HUES48 (cell line): Measurements from ENCODE around the gene PHF20.
"Not testable (repeated sequence)": the region's sequence is repeated elsewhere in the genome, so short reads cannot be mapped to it uniquely, and the experiment has no call there.

Experiments used
- H3K27ac ChIP-seq: one replicate; pipeline ENCODE4 v1.7.0; 2013; ENCODE audit warnings: low read depth, low read length, inconsistent platforms
- H3K27me3 ChIP-seq: 2 replicates; pipeline ENCODE4 v1.6.1; 2013; ENCODE audit warnings: mild to moderate bottlenecking, low read length; ENCODE audit not compliant: control insufficient read depth, insufficient read depth
- H3K36me3 ChIP-seq: 2 replicates; pipeline ENCODE4 v1.6.1; 2013; ENCODE audit warnings: low read length; ENCODE audit not compliant: control insufficient read depth, insufficient read depth
- H3K4me1 ChIP-seq: 2 replicates; pipeline ENCODE4 v1.6.1; 2013; ENCODE audit warnings: mild to moderate bottlenecking, low read length; ENCODE audit not compliant: control insufficient read depth, insufficient read depth
- H3K4me3 ChIP-seq: 2 replicates; pipeline ENCODE4 v1.5.1; 2013; ENCODE audit warnings: mild to moderate bottlenecking, low read depth, low read length
- H3K9ac ChIP-seq: 2 replicates; pipeline ENCODE4 v1.6.1; 2013; ENCODE audit warnings: mild to moderate bottlenecking, low read depth, low read length, moderate library complexity
- H3K9me3 ChIP-seq: 2 replicates; pipeline ENCODE4 v1.6.1; 2013; ENCODE audit warnings: low read length; ENCODE audit not compliant: control insufficient read depth, insufficient read depth

Gene PHF20

DNA sequence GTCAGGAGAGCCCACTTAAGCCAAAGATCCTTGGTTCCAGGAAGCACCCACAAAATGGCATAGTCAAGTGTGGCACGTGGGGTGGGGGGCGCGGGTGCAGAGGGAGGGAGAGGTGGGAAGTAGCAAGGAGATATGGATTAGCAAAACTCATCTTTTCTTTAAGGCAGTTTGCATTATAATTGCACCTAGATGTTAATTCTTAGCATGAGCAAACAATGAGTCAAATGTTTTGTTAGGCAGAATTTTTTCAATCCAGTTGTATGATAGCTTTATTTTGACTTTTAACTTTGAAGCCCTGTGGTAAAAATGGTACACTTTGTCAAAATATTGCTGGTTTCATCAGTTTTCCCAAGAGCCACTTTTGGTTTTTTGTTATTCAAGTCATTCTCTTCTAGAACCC lies 167.4 kb downstream of the PHF20 start:
- Histone ChIP-seq H3K4me3 (no peak overlapping the region), H3K36me3 (peaks cover 48% of the 10 kb centered on the region), H3K4me1 (peaks cover 16% of the 10 kb centered on the region), H3K9me3 (no peaks in the 10 kb centered on the region), H3K9ac (no peak overlapping the region), H3K27ac (no peak overlapping the region), H3K27me3 (no peaks in the 10 kb centered on the region)

DNA sequence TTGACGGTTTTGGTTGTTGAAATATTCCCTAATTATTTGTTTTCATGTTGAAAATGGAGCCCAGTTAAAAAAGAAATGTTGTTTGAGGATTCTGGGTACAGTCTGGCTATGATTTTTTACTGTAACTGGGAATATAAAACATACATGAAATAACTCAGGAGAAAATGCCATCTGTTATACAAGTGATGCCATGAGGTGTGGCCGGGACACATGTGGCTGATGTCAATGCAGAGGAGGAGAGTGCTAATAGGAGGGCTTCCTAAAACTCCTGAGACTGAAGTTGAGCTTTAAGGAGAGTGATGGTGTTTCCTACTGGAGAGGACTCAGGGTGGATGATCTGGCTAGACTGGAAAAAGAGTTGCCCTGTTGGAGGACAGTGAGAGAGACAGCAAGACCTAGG lies 169.8 kb downstream of the PHF20 start:
- peaks cover 57% of the 10 kb centered on the region for H3K36me3 ChIP-seq
- H3K27ac ChIP-seq: no peak overlapping the region
- H3K27me3 ChIP-seq: no peaks in the 10 kb centered on the region
- no peak overlapping the region for H3K4me3 ChIP-seq
- H3K9ac ChIP-seq: no peak overlapping the region
- no peaks in the 10 kb centered on the region for H3K9me3 ChIP-seq
- H3K4me1 ChIP-seq: peaks cover 9% of the 10 kb centered on the region

DNA sequence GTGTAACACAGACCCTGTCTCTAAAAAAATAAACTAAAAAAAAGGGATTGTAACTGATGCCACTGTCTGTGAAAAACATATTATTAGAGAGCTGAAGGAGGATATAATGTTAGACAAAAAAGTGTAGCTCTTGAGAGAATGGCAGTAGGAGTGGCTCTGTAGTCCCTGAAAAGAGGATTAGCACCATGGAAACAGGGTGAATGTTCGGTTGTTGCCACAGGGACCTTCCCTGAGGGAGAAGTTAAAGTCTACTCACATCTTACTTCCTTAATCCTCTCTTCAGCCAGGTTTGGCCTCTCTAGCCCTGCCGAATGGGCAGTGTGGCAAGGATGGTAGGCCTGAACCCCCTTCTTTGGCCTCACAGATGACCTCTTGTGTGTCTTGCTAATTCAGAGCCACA lies 170.4 kb downstream of the PHF20 start:
- no peak overlapping the region for H3K27ac ChIP-seq
- no peaks in the 10 kb centered on the region for H3K27me3 ChIP-seq
- H3K36me3 ChIP-seq: peaks cover 54% of the 10 kb centered on the region

DNA sequence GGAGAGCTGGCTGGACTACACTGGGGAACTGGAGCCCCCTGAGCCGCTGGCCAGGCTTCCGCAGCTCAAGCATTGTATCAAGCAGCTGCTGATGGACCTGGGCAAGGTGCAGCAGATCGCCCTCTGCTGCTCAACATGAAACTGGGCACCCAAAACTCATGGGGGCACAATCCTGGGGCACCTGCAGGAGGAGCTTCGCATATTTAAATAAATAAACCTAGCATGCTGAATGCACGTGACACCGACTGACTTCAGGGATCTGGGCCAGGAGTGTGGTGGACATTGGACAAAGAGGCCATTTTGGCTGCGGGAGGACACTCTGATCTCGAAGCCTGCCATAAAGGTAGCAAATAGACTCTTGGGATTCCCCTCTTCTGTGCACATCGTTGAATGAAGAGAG lies 175.7 kb downstream of the PHF20 start:
- H3K4me1 ChIP-seq: peaks cover 2% of the 10 kb centered on the region
- no peaks in the 10 kb centered on the region for H3K27me3 ChIP-seq
- H3K9ac ChIP-seq: no peak overlapping the region
- no peak overlapping the region for H3K4me3 ChIP-seq
- H3K9me3 ChIP-seq: no peaks in the 10 kb centered on the region
- no peak overlapping the region for H3K27ac ChIP-seq
- peaks cover 33% of the 10 kb centered on the region for H3K36me3 ChIP-seq

More for the DNA sequence above, 170.4 kb downstream of the PHF20 start:
- Histone ChIP-seq H3K9me3 (no peaks in the 10 kb centered on the region), H3K4me3 (no peak overlapping the region), H3K9ac (no peak overlapping the region), H3K4me1 (peaks cover 9% of the 10 kb centered on the region)

DNA sequence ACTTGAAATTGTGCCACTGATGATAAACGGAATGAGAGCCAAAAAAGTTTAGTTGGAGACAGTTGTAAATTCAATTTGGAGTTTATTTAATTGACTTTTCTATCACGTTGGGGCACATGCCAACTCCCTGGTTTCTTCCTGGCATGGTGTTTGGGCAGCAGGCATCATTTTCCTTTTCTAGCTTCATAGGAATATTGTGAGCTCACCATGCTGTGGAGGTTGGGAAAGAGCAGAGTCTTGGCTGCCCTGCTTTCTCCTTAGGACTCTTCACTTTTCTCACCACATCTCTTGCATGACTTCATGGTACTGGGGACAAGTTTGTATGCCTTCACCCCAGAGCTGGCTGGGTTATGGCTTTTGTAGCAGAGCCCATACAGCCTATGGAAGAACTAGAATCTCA lies 176.1 kb downstream of the PHF20 start:
- Histone ChIP-seq H3K27me3 (no peaks in the 10 kb centered on the region), H3K36me3 (peaks cover 32% of the 10 kb centered on the region), H3K27ac (no peak overlapping the region), H3K4me3 (no peak overlapping the region), H3K4me1 (peaks cover 6% of the 10 kb centered on the region), H3K9ac (no peak overlapping the region), H3K9me3 (no peaks in the 10 kb centered on the region)

DNA sequence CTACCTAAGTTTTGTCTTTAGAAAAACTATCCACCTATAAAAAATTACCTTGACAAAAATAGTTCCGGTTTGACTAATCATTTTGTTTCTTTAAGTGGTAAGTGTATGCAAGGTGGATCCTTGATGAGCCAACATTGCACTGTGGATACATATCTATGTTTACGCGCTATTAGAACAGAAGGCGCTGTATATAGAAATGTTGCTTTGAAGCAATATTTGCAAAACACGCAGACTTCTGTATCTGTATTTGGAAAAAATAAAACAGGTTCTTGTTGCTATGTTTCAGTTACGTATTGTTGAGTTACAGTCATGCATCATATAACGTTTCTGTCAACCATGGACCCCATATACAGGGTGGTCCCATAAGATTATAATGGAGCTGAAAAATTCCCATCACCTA lies 178.3 kb downstream of the PHF20 start:
- no peak overlapping the region for H3K4me3 ChIP-seq
- peaks cover 11% of the 10 kb centered on the region for H3K4me1 ChIP-seq
- peaks cover 19% of the 10 kb centered on the region for H3K36me3 ChIP-seq
- H3K9ac ChIP-seq: no peak overlapping the region
- no peaks in the 10 kb centered on the region for H3K27me3 ChIP-seq
- no peak overlapping the region for H3K27ac ChIP-seq
- no peaks in the 10 kb centered on the region for H3K9me3 ChIP-seq

DNA sequence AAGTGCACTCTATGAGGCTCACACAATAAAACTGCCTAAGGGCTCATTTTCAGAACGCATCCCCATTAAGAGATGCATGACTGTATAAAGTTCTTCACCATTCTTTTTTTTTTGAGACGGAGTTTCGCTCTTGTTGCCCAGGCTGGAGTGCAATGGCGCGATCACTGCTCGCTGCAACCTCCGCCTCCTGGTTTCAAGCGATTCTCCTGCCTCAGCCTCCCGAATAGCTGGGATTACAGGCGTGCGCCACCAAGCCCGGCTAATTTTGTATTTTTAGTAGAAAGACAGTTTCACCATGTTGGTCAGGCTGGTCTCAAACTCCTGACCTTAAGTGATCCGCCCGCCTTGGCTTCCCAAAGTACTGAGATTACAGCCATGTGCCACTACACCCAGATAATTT lies 180.3 kb downstream of the PHF20 start:
- H3K4me1 ChIP-seq: peaks cover 15% of the 10 kb centered on the region
- H3K9me3 ChIP-seq, H3K27me3 ChIP-seq, H3K9ac ChIP-seq, H3K27ac ChIP-seq: not testable (repeated sequence)
- peaks cover 12% of the 10 kb centered on the region for H3K36me3 ChIP-seq
- H3K4me3 ChIP-seq: peak overlapping the region; percentile 98; the same call in 1 of the 2 replicates

DNA sequence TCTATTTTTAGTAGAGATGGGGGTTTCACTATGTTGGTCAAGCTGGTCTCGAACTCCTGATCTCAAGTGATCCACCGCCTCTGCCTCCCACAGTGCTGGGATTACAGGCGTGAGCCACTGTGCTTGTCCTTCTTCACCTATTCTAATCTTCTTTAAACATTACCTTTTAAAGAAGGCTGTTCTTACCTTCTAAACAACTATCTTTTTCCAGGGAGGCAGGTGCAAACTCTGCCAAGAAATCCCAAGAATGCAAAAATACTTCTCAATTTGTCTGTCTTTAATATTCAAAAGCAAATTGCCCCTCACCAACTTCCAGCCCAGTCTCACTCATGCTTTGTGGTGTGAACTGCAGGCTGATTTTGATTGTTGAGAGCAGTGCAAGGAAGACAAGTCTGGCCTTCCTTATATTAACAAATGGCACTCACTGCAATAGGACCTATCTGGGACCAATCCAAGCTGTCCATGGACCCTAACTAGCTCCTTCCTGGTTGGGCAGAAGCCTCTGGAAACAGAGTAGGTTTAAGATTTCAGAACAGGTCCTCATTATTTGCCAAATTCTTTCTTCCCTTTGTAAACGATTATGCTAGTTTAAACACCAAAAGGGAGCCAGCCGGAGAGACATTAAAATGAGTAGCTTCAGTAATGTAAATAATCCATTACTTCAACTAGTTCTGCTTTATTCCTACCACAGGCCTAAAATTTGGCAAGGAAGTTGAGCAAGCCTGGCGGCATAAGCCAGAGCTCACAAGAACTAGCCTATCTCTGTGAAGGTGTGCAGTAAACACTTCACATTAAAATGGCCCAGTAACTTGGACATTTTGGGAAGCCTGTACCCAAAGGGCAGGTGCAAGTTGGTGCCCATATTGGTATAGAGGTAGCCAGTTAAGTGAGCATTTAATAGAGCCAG lies 180.9 kb downstream of the PHF20 start:
- peaks cover 10% of the 10 kb centered on the region for H3K36me3 ChIP-seq
- peak overlapping the region; percentile 98 for H3K4me3 ChIP-seq
- no peaks in the 10 kb centered on the region for H3K9me3 ChIP-seq
- H3K4me1 ChIP-seq: peaks cover 15% of the 10 kb centered on the region
- H3K27me3 ChIP-seq: no peaks in the 10 kb centered on the region
- H3K9ac ChIP-seq: peak overlapping the region; percentile 99
- peak overlapping the region; percentile 100 for H3K27ac ChIP-seq

DNA sequence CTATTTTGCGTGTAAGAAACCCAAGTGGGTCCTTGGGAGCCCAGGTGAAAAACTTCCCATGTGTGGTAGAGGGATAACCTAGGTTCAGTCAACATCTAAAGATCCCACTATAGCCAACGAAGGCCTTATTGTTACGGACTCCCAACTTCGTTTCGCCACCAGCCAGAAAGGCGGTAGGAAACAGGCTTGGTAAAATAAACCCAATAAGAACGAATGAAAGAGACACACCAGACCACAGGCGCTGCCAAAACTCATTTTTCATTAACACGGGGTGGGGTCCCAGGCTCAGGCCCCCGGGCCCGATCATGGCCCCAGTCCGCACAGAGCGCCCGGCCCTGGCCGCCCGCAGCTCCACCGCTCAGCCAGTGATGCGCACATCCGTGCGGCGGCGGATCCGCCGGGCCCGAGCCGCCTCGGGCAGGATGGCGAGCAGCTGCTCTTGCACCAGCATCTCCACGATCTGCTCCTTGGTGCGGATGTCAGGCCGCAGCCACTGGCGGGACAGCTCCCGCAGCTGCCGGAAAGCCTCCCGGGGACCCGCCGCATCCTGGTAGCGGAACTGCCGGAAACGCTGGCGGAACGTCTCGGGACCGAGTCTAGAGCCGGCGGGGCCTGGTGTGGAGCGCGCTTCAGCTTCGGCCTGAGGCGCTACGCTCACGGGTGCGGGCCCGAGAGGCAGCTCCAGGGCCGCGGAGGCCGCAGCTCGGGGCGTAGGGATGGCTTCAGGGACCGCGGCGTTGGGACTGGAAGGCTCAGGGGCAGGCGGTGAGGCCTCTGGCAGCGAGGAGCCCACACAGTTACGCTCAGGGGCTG lies 181.8 kb downstream of the PHF20 start:
- Histone ChIP-seq H3K27me3 (no peaks in the 10 kb centered on the region), H3K27ac (peak overlapping the region; percentile 100), H3K9me3 (no peaks in the 10 kb centered on the region), H3K4me3 (peak overlapping the region; percentile 98), H3K4me1 (peaks cover 15% of the 10 kb centered on the region), H3K9ac (peak overlapping the region; percentile 99), H3K36me3 (peaks cover 1% of the 10 kb centered on the region)

DNA sequence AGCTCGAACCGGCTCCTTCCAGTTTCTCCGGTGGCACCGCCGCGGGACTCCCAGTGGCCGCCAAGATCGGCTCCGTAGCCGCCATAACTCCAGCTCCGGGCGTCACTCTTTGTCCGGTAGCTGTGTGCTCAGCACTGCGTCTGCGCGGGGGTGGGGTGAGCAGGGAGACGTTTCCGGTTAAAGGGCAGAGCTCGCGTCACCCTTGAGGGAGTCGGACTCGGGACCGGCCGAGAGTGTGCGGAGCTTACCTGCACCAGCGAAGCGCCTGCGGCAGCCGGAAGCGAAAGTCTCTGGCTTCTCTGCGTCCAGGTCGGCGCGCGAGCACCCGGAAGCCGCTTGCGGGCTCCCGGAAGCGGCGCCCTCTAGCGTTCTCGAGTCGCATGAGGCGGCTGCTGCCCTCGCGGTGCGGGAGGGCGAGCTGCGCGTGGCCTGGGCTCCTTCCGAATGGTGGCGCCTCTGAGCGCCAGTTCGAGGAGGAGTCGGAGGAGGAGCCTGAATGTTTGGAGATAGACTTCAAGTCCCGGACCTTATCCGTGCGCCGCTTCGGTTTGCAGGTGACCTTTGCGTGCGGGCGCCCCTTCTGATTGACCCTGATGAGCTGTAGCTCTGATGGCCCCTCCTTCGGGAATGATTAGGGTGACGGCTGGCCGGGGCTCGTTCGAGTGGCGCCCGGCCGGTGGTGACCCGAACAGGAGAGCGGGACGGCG lies 182.5 kb downstream of the PHF20 start, which contains the start of gene SCAND1:
Gene SCAND1, minus strand, starts transcription at position 303 of the 707 bp plus-strand sequence. Its CDS starts 218 bp downstream, at position 85.
- Histone ChIP-seq H3K27me3 (no peaks in the 10 kb centered on the region), H3K4me1 (peaks cover 15% of the 10 kb centered on the region), H3K4me3 (peak within 1 kb of the TSS; percentile 98), H3K36me3 (no peaks in the 10 kb centered on the region; the same call in 1 of the 2 replicates), H3K9me3 (no peaks in the 10 kb centered on the region), H3K27ac (peak within 1 kb of the TSS; percentile 100), H3K9ac (peak within 1 kb of the TSS; percentile 99)
